K562 (cell line): ENCODE measurements around the gene CEBPE. TPM values are rescaled to one million over a fixed set of nuclear protein-coding genes. Genes with fewer than 3 reads are reported as not detected.

Experiments
- MGA ChIP-seq: fragments of 450-650 bp; IDR thresholded peaks from 2 replicates; pipeline ENCODE4 v1.6.1; 2016; ENCODE audit warnings: mild to moderate bottlenecking, moderate library complexity
- ZBTB40 ChIP-seq, 2 experiments: fragments of 450-650 bp in 1 of 2; sonication (generic) in 1 of 2; formaldehyde crosslinking in 1 of 2; IDR thresholded peaks; 2 replicates each; pipeline versions ENCODE4 v1.7.1 to v1.9.0; 2016 to 2022; ENCODE audit warnings: inconsistent platforms in 1 of 2, mild to moderate bottlenecking in 1 of 2, missing genetic modification reagents in 1 of 2
- polyA plus RNA-seq, 8 experiments: library from polyadenylated mRNA; depleted of rRNA in 4 of 8; stranded (reverse) in 5 of 8; unstranded in 3 of 8; fragments of >200 nt; fragmentation: Nextera tagmentation in 2 of 8; fragmentation: Illumina TruSeq in 1 of 8; extraction: Ambion mirVana in 2 of 8; extraction: Trizol in 1 of 8; gene quantifications; 2 replicates each; pipeline versions ENCODE4 v1.2.1 to v1.2.3, GENCODE V29; 2011 to 2014; ENCODE audit warnings: inconsistent platforms in 1 of 8, missing spikeins in 1 of 8
- total RNA-seq, 7 experiments: library from RNA; depleted of rRNA in 6 of 7; stranded (reverse); fragments of >200 nt in 6 of 7; fragmentation: Illumina TruSeq in 2 of 7; extraction: Trizol in 2 of 7; gene quantifications; 2 replicates each; pipeline versions ENCODE4 v1.2.1 to v1.2.3, GENCODE V29; 2011 to 2021; ENCODE audit warnings: low replicate concordance in 1 of 7

The CEBPE gene
- total and polyA plus RNA-seq, 9 of the 15 experiments (the other 6 are each of a cell fraction or from before 2014, with no cell fraction given), result 0.09 to 0.15 (median 0.13) TPM; not detected in 6

- TF ChIP-seq MGA (no peak), ZBTB40 (IDR thresholded peaks at IDR 0.05) (peak; percentile 77), ZBTB40 (CRISPR knock-in tag; IDR thresholded peaks at IDR 0.05) (no peak)
Measured at GRCh38 chr14:23093991-23094665, 24.9 kb downstream of the CEBPE start (continued).
